GM21717 (cell line): ENCODE data around the gene IL21.
"Not testable (repeated sequence)": the region's sequence is repeated elsewhere in the genome, so short reads cannot be mapped to it uniquely, and the experiment has no call there.

ENCODE experiments used
- ATAC-seq: cut with Tn5 transposase; IDR thresholded peaks from one replicate; pipeline ENCODE4 v1.9.1; 2021; ENCODE audit warnings: mild to moderate bottlenecking, moderate library complexity; ENCODE audit not compliant: unreplicated experiment

The IL21 gene

DNA sequence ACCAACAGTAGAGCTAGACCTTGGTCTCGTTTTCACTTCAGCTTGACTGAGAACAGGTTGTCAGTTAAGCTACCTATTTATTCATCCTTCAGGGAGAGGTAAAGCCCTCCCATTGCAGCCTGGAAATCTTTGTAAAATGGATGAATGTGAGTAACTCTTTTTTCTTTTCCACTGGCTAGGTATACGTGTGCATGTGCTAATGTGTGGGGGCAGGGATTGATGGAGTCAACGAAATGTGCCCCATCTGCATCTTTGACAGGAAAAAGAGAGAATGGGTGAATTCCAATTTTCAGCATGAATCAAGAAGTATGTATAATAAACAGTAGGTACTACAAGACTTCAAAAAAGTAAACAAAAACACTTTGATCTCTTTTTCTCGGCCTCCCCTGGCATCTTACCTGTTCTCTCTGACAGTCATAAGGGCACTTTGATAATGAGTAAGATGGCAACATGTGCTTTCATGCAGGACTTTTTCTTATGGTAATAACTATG lies at the start of gene IL21:
Gene IL21, minus strand, starts transcription at position 51 of the 492 bp plus-strand sequence. CDS start 55 bp downstream, outside the sequence.
- ATAC-seq: no peak

GRCh38 chr4:122669911-122670738 lies 49.3 kb upstream of the IL21 start:
- no peak for ATAC-seq

GRCh38 chr4:122668241-122668640 lies 47.4 kb upstream of the IL21 start:
- no peak for ATAC-seq

DNA sequence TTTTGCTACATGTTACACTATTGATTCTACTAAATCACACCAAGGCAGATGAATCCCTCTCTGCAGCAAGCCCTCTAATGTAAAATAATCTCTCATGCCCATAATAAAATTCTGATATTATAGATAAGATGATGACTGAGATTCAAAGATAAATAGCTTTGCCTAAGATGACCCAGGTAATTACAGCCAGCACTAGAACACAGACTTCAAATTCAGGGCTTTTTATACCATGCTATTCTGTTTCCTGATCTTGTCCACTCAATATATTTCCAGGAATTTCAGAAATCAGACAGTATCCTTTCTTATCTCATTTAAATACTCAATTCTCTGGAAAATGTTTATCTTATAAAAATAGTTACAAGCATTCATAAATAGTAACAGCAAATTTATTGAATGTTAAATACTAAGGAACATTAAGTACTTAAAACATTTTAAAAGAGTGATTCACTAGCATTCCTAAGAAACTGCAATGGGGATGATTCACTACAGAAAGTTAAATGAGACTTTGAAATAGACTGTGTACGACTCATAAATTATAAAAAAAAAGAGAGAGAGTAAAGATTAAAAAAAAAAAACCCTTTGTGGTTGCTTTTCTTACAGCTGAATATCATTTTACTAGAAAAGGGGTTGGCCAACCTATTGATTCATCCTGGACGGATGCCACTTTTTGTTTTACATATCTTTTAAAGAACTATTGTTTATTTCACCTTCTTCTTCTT lies 45.8 kb upstream of the IL21 start:
- no peak for ATAC-seq

- no peak for ATAC-seq
Observed at GRCh38 chr4:122665161-122665929, 44.5 kb upstream of the IL21 start.

- no peak for ATAC-seq
Observed at GRCh38 chr4:122663814-122664610, 43.1 kb upstream of the IL21 start.

DNA sequence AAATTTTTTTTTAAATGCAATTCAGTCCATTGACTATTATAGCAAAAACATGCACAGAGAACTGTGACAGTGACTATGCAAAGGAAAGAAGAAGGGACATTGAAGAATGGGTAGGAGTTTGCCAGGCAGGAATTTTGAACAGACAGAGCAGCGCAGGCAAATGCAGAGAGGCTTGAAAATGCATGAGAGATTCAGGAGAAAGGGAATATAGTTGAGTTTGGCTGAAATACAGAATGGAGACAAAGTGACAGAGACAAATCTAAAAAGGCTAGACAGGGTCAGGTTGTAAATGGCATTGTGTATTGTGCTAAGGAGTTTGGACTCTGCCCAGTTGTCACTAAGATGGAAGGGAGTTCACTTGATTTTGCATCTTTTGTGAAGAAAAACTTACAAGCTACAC lies 42.4 kb upstream of the IL21 start:
- no peak for ATAC-seq

DNA sequence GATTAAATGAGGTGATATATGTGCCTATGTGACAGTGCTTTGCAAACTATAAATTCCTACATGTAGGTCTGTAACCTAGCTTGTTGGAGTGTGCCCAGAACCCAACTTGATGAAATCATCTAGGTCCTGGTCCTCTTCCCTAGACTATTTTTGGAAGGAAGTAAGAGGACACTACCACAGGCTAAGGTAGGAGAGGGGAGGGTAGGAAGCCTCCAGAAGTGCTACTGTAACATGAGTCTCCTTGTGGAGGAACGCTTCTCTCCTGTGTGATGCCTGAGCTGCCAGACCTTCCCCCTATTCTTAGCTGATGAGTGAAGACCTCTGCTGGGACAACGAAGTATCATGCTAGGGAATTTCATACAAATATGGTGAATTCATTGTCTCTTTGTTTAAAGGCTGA lies 41.8 kb upstream of the IL21 start:
- ATAC-seq: no peak

GRCh38 chr4:122661176-122662160 lies 40.6 kb upstream of the IL21 start:
- ATAC-seq: no peak

DNA sequence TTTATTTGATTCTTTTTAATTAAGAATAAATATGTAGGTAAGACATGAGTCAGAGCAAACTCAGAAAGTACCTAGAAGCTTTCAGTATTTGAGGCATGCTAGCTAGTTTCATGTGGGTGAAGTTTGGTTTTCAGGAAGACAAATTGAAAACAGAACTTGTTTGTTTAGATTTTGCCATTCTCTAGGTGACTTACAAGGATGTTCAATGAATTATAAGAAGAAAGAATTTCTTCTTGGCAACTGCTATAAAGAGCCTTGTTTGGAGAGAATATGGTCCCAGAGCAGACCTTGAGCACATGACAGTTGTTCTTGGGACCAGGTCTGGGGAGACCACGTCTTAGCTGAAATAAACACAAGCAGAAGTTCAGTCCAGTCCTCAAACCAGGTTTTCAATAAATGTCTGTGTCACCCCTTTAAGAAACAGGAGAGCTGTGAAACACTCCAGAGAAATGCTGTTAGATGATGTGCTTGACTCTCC lies 38.0 kb upstream of the IL21 start:
- ATAC-seq: peak; percentile 93

- no peak for ATAC-seq
Observed at GRCh38 chr4:122658377-122658776, 37.5 kb upstream of the IL21 start.

DNA sequence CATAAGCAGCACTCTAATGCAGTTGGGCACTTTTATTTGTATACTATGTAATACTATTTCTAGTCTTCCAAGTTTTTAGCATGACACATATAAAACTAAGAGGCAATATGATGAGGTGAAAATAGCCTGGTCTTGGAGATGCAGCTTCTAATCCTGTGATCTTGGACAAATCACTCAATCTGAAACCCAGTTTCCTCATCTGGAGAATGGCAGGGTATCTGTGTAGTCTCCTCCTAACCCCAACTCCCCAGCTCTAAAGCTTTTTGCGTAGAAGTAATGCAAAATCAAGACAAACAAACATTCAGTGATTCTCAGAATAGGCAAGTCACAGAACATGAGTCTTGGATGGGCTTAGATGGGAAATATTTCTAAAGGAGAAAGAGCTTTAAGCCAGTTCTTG lies 36.7 kb upstream of the IL21 start:
- no peak for ATAC-seq

GRCh38 chr4:122656583-122656982 lies 35.7 kb upstream of the IL21 start:
- ATAC-seq: not testable (repeated sequence)

- no peak for ATAC-seq
Observed at GRCh38 chr4:122652379-122652778, 31.5 kb upstream of the IL21 start.

DNA sequence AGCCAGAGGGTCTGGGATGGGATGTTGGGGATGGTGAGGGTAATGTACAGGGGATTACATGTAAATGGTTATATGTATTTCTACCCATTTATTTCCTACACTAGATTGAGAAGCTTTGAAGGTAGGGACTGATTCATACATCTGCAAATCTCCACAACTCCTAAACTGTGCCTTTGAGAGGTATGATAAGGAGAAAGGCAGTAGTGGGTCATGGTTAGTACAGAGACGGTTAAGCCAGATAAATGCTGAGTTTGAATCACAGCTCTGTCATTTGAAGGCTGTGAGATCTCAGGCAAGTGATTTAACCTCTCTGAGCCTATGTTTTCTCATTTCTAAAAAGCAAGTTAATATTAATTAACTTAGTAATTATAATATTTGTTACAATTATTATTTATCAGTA lies 29.3 kb upstream of the IL21 start:
- no peak for ATAC-seq

DNA sequence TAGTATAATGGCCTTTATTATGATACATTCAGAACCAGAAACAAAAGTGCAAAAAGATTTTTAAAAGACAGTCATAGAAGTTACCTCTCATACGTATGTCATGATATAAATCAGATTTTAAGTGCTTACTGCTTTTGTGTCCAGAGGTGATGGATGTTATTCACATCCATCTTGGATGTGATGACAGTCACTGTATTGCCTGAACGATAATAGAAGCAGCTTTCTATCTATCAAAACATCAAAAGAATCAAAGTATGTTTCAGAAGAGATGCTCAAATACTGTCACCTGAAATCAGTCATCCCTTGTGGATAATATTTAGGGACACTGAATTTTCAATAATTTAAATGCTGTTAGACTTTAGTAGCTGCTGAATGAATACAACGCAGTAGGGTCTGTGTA lies 26.8 kb upstream of the IL21 start:
- no peak for ATAC-seq

GRCh38 chr4:122643257-122643656 lies 22.4 kb upstream of the IL21 start:
- ATAC-seq: no peak

- ATAC-seq: no peak
Observed at GRCh38 chr4:122639181-122639580, 18.3 kb upstream of the IL21 start.

GRCh38 chr4:122636697-122637096 lies 15.8 kb upstream of the IL21 start:
- ATAC-seq: peak; percentile 60
